GM18858 (cell line): Measurements from ENCODE around the gene TMEM150A.
"Not testable (repeated sequence)": the region's sequence is repeated elsewhere in the genome, so short reads cannot be mapped to it uniquely, and the experiment has no call there.

Experiments
- ATAC-seq: cut with Tn5 transposase; IDR thresholded peaks from one replicate; pipeline ENCODE4 v1.9.1; 2021; ENCODE audit not compliant: unreplicated experiment

TMEM150A gene, protein sequence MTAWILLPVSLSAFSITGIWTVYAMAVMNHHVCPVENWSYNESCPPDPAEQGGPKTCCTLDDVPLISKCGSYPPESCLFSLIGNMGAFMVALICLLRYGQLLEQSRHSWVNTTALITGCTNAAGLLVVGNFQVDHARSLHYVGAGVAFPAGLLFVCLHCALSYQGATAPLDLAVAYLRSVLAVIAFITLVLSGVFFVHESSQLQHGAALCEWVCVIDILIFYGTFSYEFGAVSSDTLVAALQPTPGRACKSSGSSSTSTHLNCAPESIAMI

GRCh38 chr2:85602476-85603234, at the start of gene TMEM150A:
TMEM150A (minus strand) TSS chr2:85602698; CDS start chr2:85601948, 750 bp downstream.
- peak; percentile 87 for ATAC-seq

GRCh38 chr2:85652056-85652455, 49.6 kb upstream of the TMEM150A start:
- ATAC-seq = no peak

GRCh38 chr2:85651097-85651496, 48.6 kb upstream of the TMEM150A start:
- ATAC-seq = no peak

- ATAC-seq = no peak
Measured at GRCh38 chr2:85650456-85650855, 48.0 kb upstream of the TMEM150A start.

DNA sequence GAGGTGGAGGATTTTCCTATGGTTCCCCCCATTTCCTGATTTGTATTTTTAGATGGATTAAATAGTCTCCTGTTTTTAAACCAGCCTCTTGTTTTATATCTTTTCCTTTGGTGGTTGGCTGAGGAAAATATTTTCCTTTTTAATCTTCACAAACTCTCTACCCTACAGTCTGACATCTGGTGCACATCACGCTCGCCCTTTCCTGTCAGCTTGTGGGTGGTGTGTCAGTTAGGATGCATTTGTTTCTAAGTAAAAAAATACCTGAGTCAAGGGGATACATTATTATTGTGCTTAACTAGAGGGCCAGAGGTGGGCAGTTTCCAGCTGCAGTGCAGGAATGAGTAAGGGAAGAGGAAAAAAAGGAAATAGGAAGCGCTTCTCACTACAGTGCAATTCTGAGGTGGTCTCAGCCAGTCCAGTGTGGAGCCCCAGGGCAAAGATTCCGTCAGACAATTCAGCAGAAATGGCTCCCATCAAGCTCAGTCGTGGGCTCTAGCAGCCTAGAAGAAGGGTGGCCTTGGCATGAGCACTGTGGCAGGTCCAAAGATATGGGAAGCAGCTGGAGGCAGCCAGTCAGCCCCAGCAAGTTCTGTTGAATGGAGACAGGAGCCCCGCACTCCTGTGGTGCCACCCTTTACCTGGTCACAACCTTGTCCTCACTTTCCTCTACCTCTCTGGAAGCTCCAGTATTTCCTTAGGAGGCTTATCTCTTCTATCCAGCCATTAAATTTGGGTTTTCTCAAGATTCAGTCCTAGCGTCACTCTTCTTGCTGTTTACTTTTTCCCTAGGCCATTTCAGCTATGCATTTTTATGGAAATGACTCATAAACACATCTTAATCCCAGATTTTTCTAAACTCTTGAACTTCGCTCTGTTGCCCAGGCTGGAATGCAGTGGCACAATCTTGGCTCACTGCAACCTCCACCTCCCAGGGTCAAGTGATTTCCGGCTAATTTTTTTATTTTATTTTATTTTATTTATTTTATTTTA, 47.0 kb upstream of the TMEM150A start:
- no peak for ATAC-seq

- no peak for ATAC-seq
Measured at GRCh38 chr2:85648619-85649018, 46.1 kb upstream of the TMEM150A start.

DNA sequence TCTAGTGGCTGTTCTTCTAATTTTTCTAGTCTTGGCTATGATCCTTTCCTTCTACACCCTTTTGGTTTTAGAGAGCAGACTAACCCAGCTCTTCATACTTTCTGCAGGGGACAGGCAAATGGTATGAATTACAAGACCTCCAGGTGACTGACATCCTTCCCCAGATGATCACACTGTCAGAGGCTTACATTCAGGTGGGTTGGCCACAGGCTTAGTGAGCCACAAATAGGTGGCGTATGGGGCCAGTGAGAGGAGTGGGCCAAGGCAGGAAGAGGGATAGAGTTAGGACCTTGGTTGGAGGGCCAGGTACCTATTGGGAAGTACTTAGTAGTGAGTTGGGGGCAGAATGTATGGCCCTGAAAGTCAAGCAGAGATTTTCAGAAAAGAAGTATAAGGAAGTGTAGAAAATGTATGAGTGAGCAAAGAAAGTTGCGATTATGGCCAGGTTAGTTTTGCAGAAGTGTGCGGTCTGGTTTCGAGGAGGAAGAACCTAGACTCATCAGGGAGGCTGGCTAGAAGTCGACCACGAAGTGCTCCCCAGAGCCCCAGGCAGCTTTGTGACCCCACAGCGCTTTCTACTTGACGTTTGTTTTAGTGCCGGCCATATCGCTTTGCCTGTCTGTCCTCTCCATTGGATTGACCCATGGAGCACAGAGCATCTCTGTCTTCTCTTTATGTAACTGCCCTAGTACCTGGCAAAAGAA, 45.5 kb upstream of the TMEM150A start:
- peak; percentile 46 for ATAC-seq

DNA sequence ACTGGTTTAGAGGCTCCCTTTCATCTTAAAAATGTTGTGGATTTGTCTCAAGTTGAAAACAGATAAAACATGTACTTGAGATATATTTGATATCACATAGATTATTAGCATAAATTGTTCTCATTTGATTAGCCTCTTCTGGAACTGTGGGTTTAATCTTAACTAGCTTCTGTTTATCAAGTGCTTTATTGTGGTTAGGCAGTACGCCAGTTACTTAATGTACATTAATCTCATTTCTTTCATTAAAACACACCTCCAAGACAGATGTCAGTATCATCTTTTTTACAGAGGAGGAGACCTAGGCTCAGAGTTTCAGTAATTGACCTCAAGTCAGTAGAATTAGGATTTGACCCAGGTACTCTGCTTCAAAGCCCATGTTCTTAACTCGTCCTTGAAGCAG, 43.7 kb upstream of the TMEM150A start:
- no peak for ATAC-seq

GRCh38 chr2:85644909-85645308, 42.4 kb upstream of the TMEM150A start:
- ATAC-seq = no peak

DNA sequence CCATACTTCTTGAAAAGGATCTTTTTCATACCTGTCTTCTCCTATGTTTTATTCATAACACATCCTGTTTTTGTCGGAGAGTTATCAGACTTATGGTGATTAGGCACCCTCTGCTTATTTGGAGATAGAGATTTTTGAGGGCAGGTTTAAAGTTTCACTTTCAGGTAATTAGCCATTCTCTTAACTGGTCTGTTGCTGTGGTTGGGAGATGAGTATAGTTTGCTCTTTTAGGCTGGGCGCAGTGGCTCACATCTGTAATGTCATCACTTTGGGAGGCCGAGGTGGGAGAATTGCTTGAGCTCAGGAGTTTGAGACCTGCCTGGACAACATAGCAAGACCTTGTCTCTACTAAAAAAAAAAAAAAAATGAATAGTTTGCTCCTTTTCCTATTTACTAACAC, 40.2 kb upstream of the TMEM150A start:
- peak; percentile 68 for ATAC-seq

DNA sequence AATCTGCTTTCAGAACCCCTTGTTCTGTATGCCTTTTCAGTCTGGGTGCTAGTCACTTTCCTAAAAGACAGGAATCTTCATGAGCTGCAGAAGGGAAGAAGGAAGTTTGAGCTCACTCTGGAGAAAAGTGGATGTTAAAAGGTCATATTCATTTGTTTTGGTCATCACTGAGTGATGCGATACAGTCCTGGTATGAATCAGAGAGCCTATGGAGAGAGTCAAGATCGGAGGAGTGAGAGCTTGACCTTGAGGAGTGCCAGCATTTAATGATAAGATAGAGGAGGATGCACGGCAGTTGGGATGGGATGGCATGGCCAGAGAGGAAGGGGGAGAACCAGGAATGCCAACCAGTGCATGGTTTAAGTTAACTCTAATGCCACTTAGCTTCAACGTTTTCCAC, 33.1 kb upstream of the TMEM150A start:
- ATAC-seq = no peak

GRCh38 chr2:85635011-85635410, 32.5 kb upstream of the TMEM150A start:
- ATAC-seq = no peak

DNA sequence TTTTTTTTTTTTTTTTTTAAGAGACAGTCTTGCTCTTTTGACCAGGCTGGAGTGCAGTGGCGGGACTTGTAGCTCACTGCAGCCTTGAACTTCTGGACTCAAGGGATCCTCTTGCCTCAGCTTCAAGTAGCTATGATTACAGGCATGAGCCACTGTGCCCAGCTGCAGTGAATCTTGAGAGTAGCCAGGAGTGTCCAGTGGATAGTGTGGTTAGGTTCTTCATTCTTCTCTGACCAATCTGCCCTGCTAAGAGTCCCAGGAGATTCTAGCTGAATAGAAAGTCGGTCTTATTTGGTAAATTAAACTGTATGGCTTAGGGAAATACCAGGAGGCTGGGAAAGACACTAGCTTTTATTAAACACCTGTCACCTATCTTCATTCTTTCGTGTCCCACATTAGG, 28.8 kb upstream of the TMEM150A start:
- no peak for ATAC-seq

DNA sequence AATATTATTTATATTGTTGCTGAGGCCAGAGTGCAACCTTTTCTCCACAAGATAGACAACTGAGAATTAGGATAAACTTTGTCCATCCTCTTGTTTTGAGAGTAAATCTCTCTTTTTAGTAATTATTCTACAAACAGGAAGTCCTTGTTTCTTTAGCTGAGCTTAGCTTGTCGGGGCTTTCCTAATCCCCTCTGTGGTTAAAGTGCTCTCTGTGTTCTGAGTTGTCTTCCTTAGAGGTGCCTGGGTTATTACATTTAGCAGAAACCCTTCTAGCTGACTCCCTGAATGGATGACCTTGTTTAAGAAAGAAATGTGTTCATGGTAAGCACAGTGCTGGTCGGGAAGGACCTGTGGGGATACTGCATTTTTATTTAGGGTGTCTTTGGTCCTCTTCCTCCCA, 26.2 kb upstream of the TMEM150A start:
- ATAC-seq = no peak

GRCh38 chr2:85623991-85624390, 21.5 kb upstream of the TMEM150A start:
- ATAC-seq = no peak

DNA sequence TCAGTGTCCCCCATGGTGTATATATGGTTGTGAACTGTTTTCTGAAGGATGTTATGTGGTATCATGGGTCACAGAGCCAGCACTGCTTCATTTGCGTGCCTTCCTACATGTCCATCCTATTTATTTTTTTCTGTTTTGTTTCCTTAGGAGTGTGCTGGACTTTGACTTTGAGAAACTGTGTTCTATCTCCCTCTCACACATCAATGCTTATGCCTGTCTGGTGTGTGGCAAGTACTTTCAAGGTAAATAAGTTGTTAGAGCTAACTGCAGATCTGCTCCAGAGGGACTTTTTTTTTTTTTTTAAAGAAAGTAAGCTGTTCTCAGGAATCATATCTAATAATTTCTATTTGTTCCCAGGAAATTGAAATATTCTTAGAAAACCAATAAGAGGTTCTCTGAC, 18.8 kb upstream of the TMEM150A start:
- no peak for ATAC-seq

DNA sequence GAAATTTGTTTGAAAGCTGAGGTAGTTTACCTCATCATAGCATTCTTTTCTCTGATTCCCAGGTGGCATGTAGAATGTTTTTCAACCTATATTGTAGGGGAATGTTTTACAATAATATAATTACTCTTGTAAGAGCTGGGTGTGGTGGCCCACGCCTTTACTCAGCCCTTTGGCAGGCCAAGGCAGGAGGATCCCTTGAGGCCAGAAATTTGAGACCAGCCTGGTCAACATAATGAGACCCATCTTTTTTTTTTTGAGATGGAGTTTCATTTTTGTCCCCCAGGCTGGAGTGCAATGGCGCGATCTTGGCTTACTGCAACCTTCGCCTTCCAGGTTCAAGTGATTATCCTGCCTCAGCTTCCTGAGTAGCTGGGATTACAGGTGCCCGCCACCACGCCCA, 17.1 kb upstream of the TMEM150A start:
- no peak for ATAC-seq

DNA sequence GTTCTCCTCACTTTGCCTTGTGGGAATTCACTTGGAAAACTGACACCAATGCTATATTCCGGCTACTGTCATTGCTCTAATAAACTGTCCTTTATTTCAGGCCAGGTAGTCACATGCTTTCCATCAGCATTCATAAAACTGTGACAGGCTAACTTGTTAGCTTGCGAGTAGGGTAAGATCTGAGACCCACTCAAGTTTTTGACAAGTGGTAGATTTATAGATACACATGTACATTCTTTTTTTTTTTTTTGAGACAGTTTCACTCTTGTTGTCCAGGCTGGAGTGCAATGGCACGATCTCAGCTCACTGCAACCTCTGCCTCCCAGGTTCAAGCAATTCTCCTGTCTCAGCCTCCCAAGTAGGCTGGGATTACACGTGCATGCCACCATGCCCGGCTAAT, 15.2 kb upstream of the TMEM150A start:
- not testable (repeated sequence) for ATAC-seq

DNA sequence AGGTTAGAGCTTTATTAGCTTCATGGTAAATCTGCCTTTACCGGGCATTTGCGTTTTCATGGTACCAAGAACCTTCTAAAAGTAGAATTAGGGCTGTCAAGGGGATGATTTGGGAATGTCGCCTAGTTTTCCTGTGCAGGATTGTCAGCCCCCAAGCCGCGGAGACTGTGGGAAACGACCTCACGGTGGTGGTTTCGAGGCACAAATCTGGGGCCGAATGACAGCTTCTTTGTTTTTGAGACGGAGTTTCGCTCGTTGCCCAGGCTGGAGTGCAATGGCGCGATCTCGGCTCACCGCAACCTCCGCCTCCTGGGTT, 12.9 kb upstream of the TMEM150A start:
- no peak for ATAC-seq

DNA sequence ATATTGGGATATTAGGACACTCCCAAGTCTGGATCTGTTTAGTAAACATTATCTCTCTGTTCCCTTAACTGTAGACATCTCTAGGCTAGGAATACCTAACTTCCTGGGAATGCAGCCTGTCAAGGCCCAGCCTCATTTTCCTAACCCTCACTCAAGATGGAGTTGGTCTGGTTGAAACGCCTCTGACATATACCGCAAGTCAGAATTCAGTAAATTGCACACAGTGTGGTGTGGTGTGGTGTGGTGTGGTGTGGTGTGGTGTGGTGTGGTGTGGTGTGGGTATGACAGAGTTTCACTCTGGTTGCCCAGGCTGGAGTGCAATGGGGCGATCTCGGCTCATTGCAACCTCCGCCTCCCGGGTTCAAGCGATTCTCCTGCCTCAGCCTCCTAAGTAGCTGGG, 12.3 kb upstream of the TMEM150A start:
- not testable (repeated sequence) for ATAC-seq
